Endothelial cell of umbilical vein (primary cell): ENCODE measurements around the gene ROBO2. TPM values are rescaled to one million over a fixed set of nuclear protein-coding genes. Genes with fewer than 3 reads are reported as not detected.

ENCODE experiments used
- BruUV-seq: library from RNA; stranded (reverse); fragments of 400-500 nt; replicated peaks from 2 replicates; lab custom pipeline; 2021; lab: Mats Ljungman, UMichigan
- CTCF ChIA-PET: fragments of 300-600, 350-600 bp; sonication (Branson Sonifier 250); formaldehyde crosslinking; loops from one replicate; lab custom pipeline; 2021; ENCODE audit warnings: antibody characterized with exemption, inconsistent platforms; lab: Charles Lee
- POLR2A ChIA-PET: fragments of 300-600, 350-600 bp; sonication (Branson Sonifier 250); formaldehyde crosslinking; loops from one replicate; lab custom pipeline; 2021; ENCODE audit warnings: antibody characterized with exemption, inconsistent platforms; lab: Charles Lee
- DNase-seq: peaks from one replicate; pipeline ENCODE4 v3.0.0-alpha.2; 2011; ENCODE audit warnings: low read depth, low spot score
- FAIRE-seq: peaks from 2 replicates; lab custom pipeline; 2011; peaks lifted over from hg19 to GRCh38; lab: Jason Lieb, UNC
- H2AFZ ChIP-seq: 2 replicates; pipeline ENCODE4 v1.6.0; 2012; ENCODE audit warnings: low read depth, low read length, control low read depth, inconsistent platforms
- H3K27ac ChIP-seq: 2 replicates; pipeline ENCODE4 v1.5.1; 2011; ENCODE audit warnings: low read depth, mild to moderate bottlenecking, control low read depth, low read length, moderate library complexity; ENCODE audit not compliant: insufficient read depth
- H3K27me3 ChIP-seq, 2 experiments: 2 replicates each; pipeline versions ENCODE4 v1.6.0 to v1.6.1; 2011; ENCODE audit warnings: low read length in 2 of 2, mixed read lengths in 1 of 2; ENCODE audit not compliant: control insufficient read depth in 2 of 2, insufficient read depth in 2 of 2
- H3K36me3 ChIP-seq, 2 experiments: 2 replicates in 1 of 2; 3 replicates in 1 of 2; pipeline ENCODE4 v1.5.1; 2011; ENCODE audit warnings: low read length in 2 of 2, mild to moderate bottlenecking in 1 of 2, moderate library complexity in 1 of 2; ENCODE audit not compliant: control insufficient read depth in 2 of 2, insufficient read depth in 2 of 2; ENCODE audit errors: extremely low read depth in 1 of 2
- H3K4me1 ChIP-seq: 3 replicates; pipeline ENCODE4 v1.5.1; 2011; ENCODE audit warnings: mild to moderate bottlenecking, low read length; ENCODE audit not compliant: control insufficient read depth, insufficient read depth; ENCODE audit errors: extremely low read depth
- H3K4me2 ChIP-seq: 2 replicates; pipeline ENCODE4 v1.6.1; 2011; ENCODE audit warnings: low read length, control low read depth, mixed read lengths; ENCODE audit not compliant: insufficient read depth
- H3K4me3 ChIP-seq, 3 experiments: fragments of 200-600 bp in 1 of 3; sonication (generic), shearing (Covaris generic) in 1 of 3; replicated peaks in 1 of 3; 2 replicates each; pipeline ENCODE4 v1.5.1; 2011 to 2016; ENCODE audit warnings: control low read depth in 3 of 3, low read length in 3 of 3, mild to moderate bottlenecking in 2 of 3, inconsistent platforms in 1 of 3, low read depth in 1 of 3, moderate library complexity in 1 of 3; ENCODE audit not compliant: insufficient read depth in 1 of 3
- H3K79me2 ChIP-seq: 2 replicates; pipeline ENCODE4 v1.6.0; 2012; ENCODE audit warnings: low read length, inconsistent platforms; ENCODE audit not compliant: control insufficient read depth, insufficient read depth
- H3K9ac ChIP-seq: replicated peaks from 2 replicates; pipeline ENCODE3; 2011; ENCODE audit warnings: low read length, control low read depth; ENCODE audit not compliant: insufficient read depth; ENCODE audit errors: extremely low read depth
- H3K9me1 ChIP-seq: replicated peaks from 3 replicates; pipeline ENCODE4 v1.6.0; 2011; ENCODE audit warnings: mild to moderate bottlenecking, low read length; ENCODE audit not compliant: control insufficient read depth, insufficient read depth; ENCODE audit errors: extremely low read depth
- H3K9me3 ChIP-seq: replicated peaks from 2 replicates; pipeline ENCODE4 v1.5.1; 2012; ENCODE audit warnings: low read length, inconsistent platforms; ENCODE audit not compliant: control insufficient read depth, insufficient read depth
- H4K20me1 ChIP-seq: replicated peaks from 2 replicates; pipeline ENCODE3; 2011; ENCODE audit warnings: mild to moderate bottlenecking, low read length; ENCODE audit not compliant: control insufficient read depth, insufficient read depth; ENCODE audit errors: extremely low read depth
- EZH2 ChIP-seq: IDR thresholded peaks from 2 replicates; pipeline ENCODE4 v1.6.1; 2012; ENCODE audit warnings: borderline replicate concordance, low read depth, mild to moderate bottlenecking, moderate library complexity, low read length, inconsistent platforms; ENCODE audit not compliant: severe bottlenecking
- FOS ChIP-seq: IDR thresholded peaks from 2 replicates; pipeline ENCODE4 v1.6.1; 2011; ENCODE audit warnings: mild to moderate bottlenecking, low read length, moderate library complexity, borderline replicate concordance; ENCODE audit not compliant: insufficient read depth
- GATA2 ChIP-seq: IDR thresholded peaks from 2 replicates; pipeline ENCODE4 v1.7.0; 2011; ENCODE audit warnings: low read depth, mild to moderate bottlenecking, moderate library complexity, mixed read lengths, low read length; ENCODE audit not compliant: insufficient read length, insufficient read depth
- JUN ChIP-seq: IDR thresholded peaks from 2 replicates; pipeline ENCODE4 v1.6.1; 2011; ENCODE audit warnings: borderline replicate concordance, low read depth; ENCODE audit not compliant: insufficient read length, insufficient read depth
- MYC ChIP-seq: IDR thresholded peaks from one replicate; pipeline ENCODE4 v1.6.1; 2011; ENCODE audit warnings: mild to moderate bottlenecking, low read depth, low read length
- POLR2A ChIP-seq: IDR thresholded peaks from 2 replicates; pipeline ENCODE4 v1.6.1; 2012; ENCODE audit warnings: low read depth, mild to moderate bottlenecking, control low read depth, low read length
- POLR2AphosphoS5 ChIP-seq: IDR thresholded peaks from 2 replicates; pipeline ENCODE4 v1.6.1; 2012; ENCODE audit warnings: low read depth, mild to moderate bottlenecking, control low read depth, low read length, moderate library complexity; ENCODE audit not compliant: insufficient read depth
- dilution Hi-C: fragments of 300-500 bp; cut with MboI; formaldehyde crosslinking; loops from one replicate; pipeline ENCODE4 v1.15.0; 2019; ENCODE audit warnings: low sequenced_read_pairs; ENCODE audit not compliant: extremely low pct_ligation_motif_present
- intact Hi-C: fragments of 100-400 bp; cut with micrococcal nuclease; formaldehyde crosslinking; loops from one replicate; pipeline ENCODE4 v1.10.0; 2022
- polyA plus RNA-seq, 4 experiments: library from polyadenylated mRNA; depleted of rRNA in 3 of 4; stranded (reverse) in 3 of 4; unstranded in 1 of 4; fragments of >200 nt; gene quantifications; 2 replicates each; pipeline versions ENCODE4 v1.2.1 to v1.2.3, GENCODE V29; 2011 to 2012; ENCODE audit warnings: missing spikeins in 1 of 4
- total RNA-seq: library from RNA; stranded (reverse); gene quantifications from 2 replicates; pipeline ENCODE4 v1.2.3, GENCODE V29; 2021
- TF ChIP-seq, protein P1 (sequence below): IDR thresholded peaks from 2 replicates; pipeline ENCODE4 v1.6.1; 2011; ENCODE audit not compliant: insufficient read depth, insufficient read length
- TF ChIP-seq, protein P2 (sequence below), 2 donors: IDR thresholded peaks; 1 replicate in 1 of 2; 2 replicates in 1 of 2; pipeline ENCODE4 v1.5.1; 2011; ENCODE audit warnings: low read length in 2 of 2, mild to moderate bottlenecking in 2 of 2, moderate library complexity in 2 of 2, control low read depth in 1 of 2, inconsistent platforms in 1 of 2, low read depth in 1 of 2; ENCODE audit not compliant: insufficient read depth in 1 of 2; ENCODE audit errors: extremely low read depth in 1 of 2

Gene ROBO2
- total and polyA plus RNA-seq, 2 donors (not counting 3 experiments of a cell fraction or from before 2014, with no cell fraction given), result not detected

DNA sequence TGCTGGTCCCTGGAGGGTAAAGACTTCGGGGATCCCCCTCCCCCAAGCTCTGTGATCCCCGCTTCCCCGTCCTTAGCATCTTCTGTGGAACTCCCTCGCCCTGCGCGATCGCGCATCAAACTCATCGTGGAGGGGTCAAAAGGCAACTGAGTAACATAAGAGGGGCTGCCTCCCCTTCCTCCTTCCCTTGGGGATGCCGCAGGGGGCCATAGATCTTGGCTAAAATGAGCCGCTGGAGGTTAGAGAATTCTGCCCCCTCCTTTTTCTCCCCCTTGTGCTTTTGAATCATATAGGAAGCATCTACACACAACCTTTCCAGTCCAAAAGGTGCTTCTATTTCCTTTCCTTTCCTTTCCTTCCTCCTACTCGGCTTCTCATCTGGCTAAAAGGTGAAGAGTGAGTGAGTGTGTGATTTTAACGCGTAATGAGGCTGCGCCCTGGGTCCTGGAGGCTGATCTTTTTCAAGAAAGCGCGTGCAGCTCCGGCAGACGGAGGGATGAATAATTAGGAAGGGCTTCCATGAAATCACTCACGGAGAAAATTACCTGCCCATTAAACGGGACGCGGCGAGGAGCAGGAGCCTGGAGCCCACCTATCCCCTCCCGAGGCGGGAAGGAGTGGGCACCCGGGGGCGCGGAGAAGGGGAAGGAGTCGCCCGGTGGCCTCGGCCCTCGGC is 831 bp upstream of the ROBO2 start:
- ChIA-PET CTCF (interaction anchor here (0.8 to 6.5 kb wide), 14 partner anchors 9 to 1994 kb away, joined by 3 to 132 read pairs (median 6); no protein-coding TSS in a partner anchor), POLR2A (no interaction called here)

DNA sequence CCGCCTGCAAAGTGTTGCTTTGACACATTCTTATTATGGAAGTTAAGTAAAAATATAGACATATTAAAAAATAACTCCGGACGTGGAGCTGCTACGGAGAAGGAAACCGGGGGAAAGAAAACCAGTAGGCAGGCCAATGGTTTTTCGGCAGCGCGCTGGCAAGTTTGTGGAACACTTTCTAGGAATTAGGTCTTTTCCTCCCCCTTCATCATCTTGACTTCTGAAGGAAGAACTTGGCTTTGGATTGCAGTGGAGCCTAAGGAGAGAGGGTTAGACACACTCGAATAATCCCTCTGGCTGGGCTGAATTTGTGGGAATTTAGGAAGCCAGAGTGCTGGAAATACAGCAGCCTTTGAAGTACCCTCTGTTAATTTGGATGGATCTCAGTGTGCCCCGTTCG is 317 bp downstream of the ROBO2 start:
- H3K27ac ChIP-seq, result no peak overlapping the region
- no peaks in the 10 kb centered on the region for H3K9me1 ChIP-seq
- H3K9ac ChIP-seq, result no peak overlapping the region
- no peaks in the 10 kb centered on the region for H3K79me2 ChIP-seq
- TF ChIP-seq, protein P1, sequence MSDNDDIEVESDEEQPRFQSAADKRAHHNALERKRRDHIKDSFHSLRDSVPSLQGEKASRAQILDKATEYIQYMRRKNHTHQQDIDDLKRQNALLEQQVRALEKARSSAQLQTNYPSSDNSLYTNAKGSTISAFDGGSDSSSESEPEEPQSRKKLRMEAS, result no peak
- TF ChIP-seq POLR2AphosphoS5, result no peak
- no peak for TF ChIP-seq FOS
- TF ChIP-seq MYC, result no peak
- TF ChIP-seq, protein P2, sequence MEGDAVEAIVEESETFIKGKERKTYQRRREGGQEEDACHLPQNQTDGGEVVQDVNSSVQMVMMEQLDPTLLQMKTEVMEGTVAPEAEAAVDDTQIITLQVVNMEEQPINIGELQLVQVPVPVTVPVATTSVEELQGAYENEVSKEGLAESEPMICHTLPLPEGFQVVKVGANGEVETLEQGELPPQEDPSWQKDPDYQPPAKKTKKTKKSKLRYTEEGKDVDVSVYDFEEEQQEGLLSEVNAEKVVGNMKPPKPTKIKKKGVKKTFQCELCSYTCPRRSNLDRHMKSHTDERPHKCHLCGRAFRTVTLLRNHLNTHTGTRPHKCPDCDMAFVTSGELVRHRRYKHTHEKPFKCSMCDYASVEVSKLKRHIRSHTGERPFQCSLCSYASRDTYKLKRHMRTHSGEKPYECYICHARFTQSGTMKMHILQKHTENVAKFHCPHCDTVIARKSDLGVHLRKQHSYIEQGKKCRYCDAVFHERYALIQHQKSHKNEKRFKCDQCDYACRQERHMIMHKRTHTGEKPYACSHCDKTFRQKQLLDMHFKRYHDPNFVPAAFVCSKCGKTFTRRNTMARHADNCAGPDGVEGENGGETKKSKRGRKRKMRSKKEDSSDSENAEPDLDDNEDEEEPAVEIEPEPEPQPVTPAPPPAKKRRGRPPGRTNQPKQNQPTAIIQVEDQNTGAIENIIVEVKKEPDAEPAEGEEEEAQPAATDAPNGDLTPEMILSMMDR (IDR thresholded peaks at IDR 0.05; ENCODE audit: extremely low read depth in 1 of 2, insufficient read depth in 1 of 2, low read depth in 1 of 2, low read length in 2 of 2), result no peak
- no peak for TF ChIP-seq JUN
- no peak for TF ChIP-seq GATA2
- TF ChIP-seq POLR2A, result no peak
- no peak for TF ChIP-seq EZH2
- CTCF ChIA-PET, result interaction anchor here (3.7 to 6.5 kb wide), 2 partner anchors 1164 to 1604 kb away, joined by 23 to 132 read pairs; no protein-coding TSS in a partner anchor
- no peak overlapping the region for H2AFZ ChIP-seq
- intact Hi-C loops, result no loop called here
- peaks cover 17 to 26% of the 10 kb centered on the region in 2 experiments for H3K27me3 ChIP-seq
- dilution Hi-C loops, result no loop called here
- H3K4me3 ChIP-seq, result peak overlapping the region in 1 of 3 experiments; percentile 19
- no TSS peak for BruUV-seq
- no peaks in the 10 kb centered on the region for H3K36me3 ChIP-seq
- no peaks in the 10 kb centered on the region for H4K20me1 ChIP-seq
- POLR2A ChIA-PET, result no interaction called here
- peak overlapping the region; percentile 41 for H3K4me2 ChIP-seq
- DNase-seq, result no peak
- H3K9me3 ChIP-seq, result no peaks in the 10 kb centered on the region
- H3K4me1 ChIP-seq, result peaks cover 11% of the 10 kb centered on the region
- FAIRE-seq, result no peak

More for the DNA sequence above, 831 bp upstream of the ROBO2 start:
- H3K9me1 ChIP-seq, result no peaks in the 10 kb centered on the region
- peak overlapping the region; percentile 73 for H3K4me2 ChIP-seq
- H3K4me1 ChIP-seq, result peaks cover 11% of the 10 kb centered on the region
- intact Hi-C loops, result loop anchor here (1.0 to 5.0 kb wide), 5 partner anchors 216 to 1978 kb away; no protein-coding TSS in a partner anchor
- peaks cover 17 to 26% of the 10 kb centered on the region in 2 experiments for H3K27me3 ChIP-seq
- H4K20me1 ChIP-seq, result no peaks in the 10 kb centered on the region
- peak overlapping the region; percentile 54 for H2AFZ ChIP-seq
- H3K79me2 ChIP-seq, result no peaks in the 10 kb centered on the region
- no peaks in the 10 kb centered on the region for H3K9me3 ChIP-seq
- dilution Hi-C loops, result no loop called here
- no peaks in the 10 kb centered on the region for H3K36me3 ChIP-seq
- no peak overlapping the region for H3K9ac ChIP-seq
- no TSS peak for BruUV-seq
- TF ChIP-seq POLR2AphosphoS5 (no peak), EZH2 (peak; percentile 64)
- no peak for FAIRE-seq
- no peak overlapping the region for H3K27ac ChIP-seq
- H3K4me3 ChIP-seq, result peak overlapping the region in 2 of 3 experiments; percentile 22 to 52
- DNase-seq, result no peak
